NT2/D1 (cell line): ENCODE results near the gene ZNF511.
"Not testable (repeated sequence)": the region's sequence is repeated elsewhere in the genome, so short reads cannot be mapped to it uniquely, and the experiment has no call there.

Source experiments
- DNase-seq: peaks from one replicate; pipeline ENCODE4 v3.0.0-alpha.2; 2011; ENCODE audit warnings: low read depth, low spot score
- H3K27me3 ChIP-seq: 2 replicates; pipeline ENCODE4 v1.6.0; 2011; ENCODE audit warnings: mild to moderate bottlenecking; ENCODE audit not compliant: insufficient read length, insufficient read depth
- H3K36me3 ChIP-seq: 2 replicates; pipeline ENCODE4 v1.6.1; 2011; ENCODE audit warnings: mild to moderate bottlenecking, low read length, mixed read lengths; ENCODE audit not compliant: insufficient read depth, insufficient read length
- H3K4me1 ChIP-seq: 2 replicates; pipeline ENCODE4 v1.5.1; 2011; ENCODE audit not compliant: insufficient read depth, insufficient read length
- H3K4me3 ChIP-seq: 2 replicates; pipeline ENCODE4 v1.5.1; 2011; ENCODE audit warnings: low read depth; ENCODE audit not compliant: insufficient read length
- H3K9ac ChIP-seq: 2 replicates; pipeline ENCODE4 v1.6.0; 2011; ENCODE audit warnings: low read depth; ENCODE audit not compliant: insufficient read length
- H3K9me3 ChIP-seq: 2 replicates; pipeline ENCODE4 v1.5.1; 2011; ENCODE audit warnings: mild to moderate bottlenecking, low read length; ENCODE audit not compliant: insufficient read depth
- SUZ12 ChIP-seq: IDR thresholded peaks from 2 replicates; pipeline ENCODE4 v1.6.1; 2011; ENCODE audit not compliant: insufficient read length, insufficient read depth; ENCODE audit errors: extremely low read depth
- YY1 ChIP-seq: IDR thresholded peaks from 2 replicates; pipeline ENCODE4 v1.6.1; 2011; ENCODE audit not compliant: insufficient read length, insufficient read depth
- ZNF274 ChIP-seq: IDR thresholded peaks from 2 replicates; pipeline ENCODE4 v1.6.1; 2011; ENCODE audit warnings: mild to moderate bottlenecking, low read depth, low read length

ZNF511 gene, protein sequence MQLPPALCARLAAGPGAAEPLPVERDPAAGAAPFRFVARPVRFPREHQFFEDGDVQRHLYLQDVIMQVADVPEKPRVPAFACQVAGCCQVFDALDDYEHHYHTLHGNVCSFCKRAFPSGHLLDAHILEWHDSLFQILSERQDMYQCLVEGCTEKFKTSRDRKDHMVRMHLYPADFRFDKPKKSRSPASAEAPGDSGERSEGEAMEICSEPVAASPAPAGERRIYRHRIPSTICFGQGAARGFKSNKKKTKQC

GRCh38 chr10:133308421-133309099 lies at the start of gene ZNF511, which contains the start of gene TUBGCP2:
Gene ZNF511, plus strand, starts transcription at chr10:133308914. Its CDS starts 30 bp downstream, at chr10:133308944.
Gene TUBGCP2, minus strand, starts transcription at chr10:133308872. Its CDS starts 5,931 bp downstream, at chr10:133302941.
- TF ChIP-seq ZNF274 (no peak), YY1 (no peak), SUZ12 (no peak)
- peak; percentile 46 for DNase-seq
- H3K27me3 ChIP-seq, result no peaks in the 10 kb centered on the region

GRCh38 chr10:133259602-133259989 lies 49.1 kb upstream of the ZNF511 start:
- Histone ChIP-seq H3K9me3 (no peaks in the 10 kb centered on the region), H3K4me3 (no peak overlapping the region), H3K36me3 (no peaks in the 10 kb centered on the region), H3K9ac (no peak overlapping the region), H3K4me1 (peaks cover 12% of the 10 kb centered on the region), H3K27me3 (peaks cover 35% of the 10 kb centered on the region)
- no peak for DNase-seq
- TF ChIP-seq SUZ12 (no peak), YY1 (no peak), ZNF274 (no peak)

More at GRCh38 chr10:133308421-133309099, at the start of gene ZNF511, which contains the start of gene TUBGCP2:
- Histone ChIP-seq H3K9ac (peak within 1 kb of the TSS; percentile 93), H3K4me1 (peaks cover 10% of the 10 kb centered on the region), H3K36me3 (peaks cover 50% of the 10 kb centered on the region), H3K9me3 (no peaks in the 10 kb centered on the region), H3K4me3 (peak within 1 kb of the TSS; percentile 79)

- no peak for DNase-seq
- H3K9ac ChIP-seq, result peak overlapping the region; percentile 80
- peaks cover 35% of the 10 kb centered on the region for H3K27me3 ChIP-seq
- peaks cover 12% of the 10 kb centered on the region for H3K4me1 ChIP-seq
- H3K36me3 ChIP-seq, result no peaks in the 10 kb centered on the region
- H3K9me3 ChIP-seq, result no peaks in the 10 kb centered on the region
- no peak for TF ChIP-seq SUZ12
- TF ChIP-seq YY1, result no peak
- TF ChIP-seq ZNF274, result no peak
- peak overlapping the region; percentile 60 for H3K4me3 ChIP-seq
These were observed 47.6 kb upstream of the ZNF511 start for GRCh38 chr10:133260895-133261725.

GRCh38 chr10:133261726-133262325 lies 46.9 kb upstream of the ZNF511 start:
- peaks cover 12% of the 10 kb centered on the region for H3K4me1 ChIP-seq
- H3K9ac ChIP-seq, result peak overlapping the region; percentile 80
- peaks cover 35% of the 10 kb centered on the region for H3K27me3 ChIP-seq
- no peak for DNase-seq
- peak overlapping the region; percentile 60 for H3K4me3 ChIP-seq
- no peaks in the 10 kb centered on the region for H3K36me3 ChIP-seq
- no peaks in the 10 kb centered on the region for H3K9me3 ChIP-seq
- no peak for TF ChIP-seq YY1
- no peak for TF ChIP-seq ZNF274

- Histone ChIP-seq H3K4me1 (peaks cover 12% of the 10 kb centered on the region), H3K9me3 (no peaks in the 10 kb centered on the region), H3K36me3 (peaks cover 3% of the 10 kb centered on the region), H3K4me3 (no peak overlapping the region), H3K9ac (peak overlapping the region; percentile 21), H3K27me3 (peaks cover 35% of the 10 kb centered on the region)
- no peak for DNase-seq
- TF ChIP-seq YY1, result no peak
- no peak for TF ChIP-seq SUZ12
- no peak for TF ChIP-seq ZNF274
These were observed 46.0 kb upstream of the ZNF511 start for GRCh38 chr10:133262696-133263095.

GRCh38 chr10:133263674-133264073 lies 45.0 kb upstream of the ZNF511 start:
- Histone ChIP-seq H3K9ac (no peak overlapping the region), H3K4me1 (peaks cover 8% of the 10 kb centered on the region), H3K36me3 (peaks cover 3% of the 10 kb centered on the region), H3K9me3 (no peaks in the 10 kb centered on the region), H3K27me3 (peaks cover 35% of the 10 kb centered on the region), H3K4me3 (no peak overlapping the region)
- no peak for TF ChIP-seq ZNF274
- TF ChIP-seq SUZ12, result no peak
- no peak for TF ChIP-seq YY1
- no peak for DNase-seq

DNA sequence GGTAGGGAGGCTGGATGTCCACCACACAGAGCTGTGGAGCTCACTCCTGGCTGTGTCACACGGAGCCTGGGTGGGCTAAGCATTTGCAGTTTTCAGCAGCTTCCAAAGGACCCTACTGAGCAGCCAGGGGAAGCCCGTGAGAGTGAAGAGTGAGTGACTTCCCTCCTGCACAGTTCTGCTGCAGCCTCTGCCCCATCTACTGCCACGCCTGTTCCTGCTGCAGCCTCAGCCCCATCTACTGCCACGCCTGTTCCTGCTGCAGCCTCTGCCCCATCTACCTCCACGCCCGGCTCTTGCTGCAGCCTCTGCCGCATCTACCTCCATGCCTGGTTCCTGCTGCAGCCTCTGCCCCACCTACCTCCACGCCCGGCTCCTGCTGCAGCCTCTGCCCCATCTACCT lies 44.3 kb upstream of the ZNF511 start:
- no peak overlapping the region for H3K4me3 ChIP-seq
- H3K27me3 ChIP-seq, result peaks cover 35% of the 10 kb centered on the region
- no peak for DNase-seq
- no peak for TF ChIP-seq YY1
- no peak for TF ChIP-seq ZNF274
- TF ChIP-seq SUZ12, result no peak
- H3K9ac ChIP-seq, result no peak overlapping the region
- peaks cover 8% of the 10 kb centered on the region for H3K4me1 ChIP-seq
- no peaks in the 10 kb centered on the region for H3K9me3 ChIP-seq
- peaks cover 3% of the 10 kb centered on the region for H3K36me3 ChIP-seq

GRCh38 chr10:133265052-133265451 lies 43.7 kb upstream of the ZNF511 start:
- H3K9me3 ChIP-seq, H3K9ac ChIP-seq, H3K4me1 ChIP-seq, DNase-seq, H3K36me3 ChIP-seq, H3K4me3 ChIP-seq: not testable (repeated sequence)
- H3K27me3 ChIP-seq, result peaks cover 30% of the 10 kb centered on the region
